ENCODE data around the gene DNAJC3.
"Not testable (repeated sequence)": the region's sequence is repeated elsewhere in the genome, so short reads cannot be mapped to it uniquely, and the experiment has no call there.

Gene DNAJC3

GRCh38 chr13:95676105-95676761, 706 bp upstream of the DNAJC3 start:
- no peak for DNase-seq (ENCODE audit: low spot score)

DNA sequence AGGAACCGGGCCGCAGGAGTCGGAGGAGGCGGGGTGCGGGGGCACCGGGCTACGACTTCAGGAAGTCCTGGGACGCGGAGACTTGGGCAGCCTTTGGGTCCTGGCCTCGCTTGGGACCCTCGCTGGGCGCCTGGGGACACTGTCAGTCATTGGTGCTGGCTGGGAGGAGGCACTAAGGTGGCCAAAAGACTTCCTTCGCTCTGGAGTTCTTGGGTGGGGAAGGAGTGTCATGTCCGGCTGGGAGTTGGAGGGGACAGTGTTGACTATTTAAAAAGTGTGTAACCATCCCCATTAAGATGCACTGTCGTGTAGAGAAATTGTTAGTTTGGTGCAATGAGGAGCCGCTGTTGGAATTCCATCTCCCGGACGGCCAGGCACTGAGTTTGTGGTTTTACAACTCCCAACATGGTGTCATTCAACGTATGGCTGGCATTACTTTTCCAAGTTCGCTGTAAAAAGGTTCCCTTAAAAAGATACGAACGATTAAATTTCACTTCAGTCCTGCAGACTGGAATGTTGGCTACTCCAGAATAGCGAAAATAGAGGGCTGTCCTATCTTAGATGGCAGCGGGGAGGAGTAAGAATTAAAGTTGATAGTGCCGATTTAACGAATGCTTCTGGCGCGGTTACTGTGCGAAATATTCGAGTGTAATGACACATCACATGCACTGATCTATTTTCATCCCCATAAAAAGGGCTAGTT, 776 bp downstream of the DNAJC3 start:
- no peak for DNase-seq (ENCODE audit: low spot score)

- DNase-seq (ENCODE audit: low spot score), result no peak
Observed at GRCh38 chr13:95678967-95679366, 2.0 kb downstream of the DNAJC3 start.

- no peak for DNase-seq (ENCODE audit: low spot score)
Observed at GRCh38 chr13:95679722-95680121, 2.8 kb downstream of the DNAJC3 start.

- DNase-seq (ENCODE audit: low spot score), result no peak
Observed at GRCh38 chr13:95684418-95684817, 7.5 kb downstream of the DNAJC3 start.

DNA sequence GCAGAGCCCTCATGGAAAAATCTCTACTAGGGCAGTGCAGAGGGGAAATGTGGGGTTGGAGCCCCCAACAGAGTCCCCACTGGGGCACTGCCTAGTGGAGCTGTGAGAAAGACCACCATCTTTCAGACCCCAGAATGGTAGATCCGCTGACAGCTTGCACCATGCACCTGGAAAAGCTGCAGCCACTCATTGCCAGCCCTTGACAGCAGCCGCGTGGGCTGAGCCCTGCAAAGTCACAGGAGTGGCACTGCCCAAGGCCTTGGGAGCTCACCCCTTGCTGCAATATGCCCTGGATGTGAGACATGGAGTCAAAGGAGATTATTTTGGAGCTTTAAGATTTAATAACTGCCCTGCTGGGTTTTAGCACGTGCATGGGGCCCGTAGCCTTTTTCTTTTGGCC, 8.0 kb downstream of the DNAJC3 start:
- DNase-seq (ENCODE audit: low spot score), result not testable (repeated sequence)

DNA sequence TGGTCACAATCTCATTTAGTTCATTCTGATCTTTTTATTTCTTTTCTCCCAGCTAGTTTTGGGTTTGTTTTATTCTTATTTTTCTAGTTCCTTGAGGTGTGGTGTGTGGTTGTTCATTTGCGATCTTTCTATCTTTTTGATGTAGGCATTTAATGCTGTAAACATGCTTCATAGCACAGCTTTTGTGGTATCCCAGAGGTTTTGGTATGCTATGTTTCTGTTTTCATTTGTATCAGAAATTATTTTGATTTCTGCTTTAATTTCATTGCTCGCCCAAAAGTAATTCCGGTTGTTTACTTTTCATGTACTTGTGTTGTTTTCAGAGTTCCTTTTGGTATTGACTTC, 12.6 kb downstream of the DNAJC3 start:
- DNase-seq (ENCODE audit: low spot score), result no peak

DNA sequence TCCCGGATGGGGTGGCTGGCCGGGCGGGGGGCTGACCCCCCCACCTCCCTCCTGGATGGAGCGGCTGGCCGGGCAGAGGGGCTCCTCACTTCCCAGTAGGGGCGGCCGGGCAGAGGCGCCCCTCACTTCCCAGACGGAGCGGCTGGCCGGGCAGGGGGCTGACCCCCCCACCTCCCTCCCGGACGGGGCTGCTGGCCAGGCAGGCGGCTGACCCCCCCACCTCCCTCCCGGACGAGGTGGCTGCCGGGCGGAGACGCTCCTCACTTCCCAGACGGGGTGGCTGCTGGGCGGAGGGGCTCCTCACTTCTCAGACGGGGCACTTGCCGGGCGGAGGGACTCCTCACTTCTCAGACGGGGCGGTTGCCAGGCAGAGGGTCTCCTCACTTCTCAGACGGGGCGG, 14.0 kb downstream of the DNAJC3 start:
- DNase-seq (ENCODE audit: low spot score), result not testable (repeated sequence)

- no peak for DNase-seq (ENCODE audit: low spot score)
Observed at GRCh38 chr13:95697052-95697680, 20.2 kb downstream of the DNAJC3 start.

DNA sequence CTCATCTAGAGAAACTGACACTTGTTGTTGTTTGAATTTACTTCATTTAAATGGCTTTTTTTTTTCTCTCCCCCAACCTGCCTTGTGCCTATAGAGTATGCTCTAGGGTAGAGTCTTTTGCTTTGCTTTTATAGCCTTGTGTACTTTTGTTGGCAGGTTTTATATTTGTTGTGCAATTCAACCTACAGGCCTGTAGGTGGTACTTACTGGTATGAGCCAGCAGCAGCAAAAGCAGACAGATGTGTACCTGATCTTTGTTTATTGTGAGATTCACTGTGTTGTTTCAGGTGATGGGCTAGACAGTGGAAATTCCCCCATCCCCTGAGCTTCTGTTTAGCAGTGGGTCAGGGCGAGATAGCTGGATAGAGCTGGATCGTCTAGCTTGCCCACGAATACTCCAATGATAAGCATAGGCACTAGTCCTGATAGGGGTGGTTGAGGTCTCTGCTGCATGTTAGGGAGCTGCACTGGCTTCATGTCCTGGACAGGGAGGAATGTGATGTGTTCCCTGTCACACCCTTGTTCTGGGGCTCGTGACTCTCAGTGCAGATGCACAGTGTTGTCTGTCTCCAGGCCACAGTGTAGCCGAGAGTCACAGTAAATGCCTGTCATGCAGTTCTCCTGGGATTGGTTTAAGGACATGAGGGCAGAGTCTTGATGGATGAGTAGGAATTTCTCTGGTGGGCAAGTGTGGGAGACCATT, 21.3 kb downstream of the DNAJC3 start:
- no peak for DNase-seq (ENCODE audit: low spot score)

DNA sequence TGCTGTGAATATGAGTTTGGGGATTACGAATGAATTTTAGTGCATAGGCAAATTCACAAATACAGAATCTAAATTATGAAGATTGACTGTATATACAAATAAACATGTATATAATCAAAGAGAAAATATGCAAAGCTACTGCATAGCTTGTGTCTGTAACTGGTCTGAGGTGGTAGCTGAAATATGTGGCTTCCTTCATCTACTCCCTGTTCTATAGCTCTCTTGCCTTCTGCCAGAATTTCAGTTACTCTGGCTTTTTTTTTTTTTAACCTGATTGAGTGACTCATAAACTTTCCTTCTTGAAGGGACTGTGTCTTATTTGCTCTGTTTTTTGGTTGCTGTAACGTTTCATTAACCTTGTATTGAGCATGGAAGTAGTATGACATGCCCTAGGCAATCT, 26.6 kb downstream of the DNAJC3 start:
- no peak for DNase-seq (ENCODE audit: low spot score)

DNA sequence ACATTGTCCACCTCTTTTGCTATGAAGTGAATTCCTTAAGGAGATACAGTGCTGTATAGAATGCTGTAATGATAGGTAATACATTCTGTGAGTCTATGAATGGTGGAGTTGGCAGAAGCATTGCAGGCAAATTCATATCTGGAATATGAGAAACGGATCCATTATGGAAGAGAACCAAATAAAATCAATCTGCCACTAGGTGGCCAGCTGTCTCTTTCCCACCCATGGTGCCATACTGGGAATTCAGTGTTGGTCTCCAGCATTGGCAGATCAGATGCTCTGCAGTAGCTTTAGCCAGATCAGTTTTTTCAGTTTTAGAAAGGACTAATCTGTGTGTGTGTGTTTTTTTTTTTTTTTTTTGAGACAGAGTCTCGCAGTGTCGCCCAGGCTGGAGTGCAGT, 27.6 kb downstream of the DNAJC3 start:
- DNase-seq (ENCODE audit: low spot score), result no peak

- DNase-seq (ENCODE audit: low spot score), result no peak
Observed at GRCh38 chr13:95706356-95706755, 29.4 kb downstream of the DNAJC3 start.

- DNase-seq (ENCODE audit: low spot score), result no peak
Observed at GRCh38 chr13:95707035-95707434, 30.1 kb downstream of the DNAJC3 start.

GRCh38 chr13:95707442-95708390, 30.8 kb downstream of the DNAJC3 start:
- no peak for DNase-seq (ENCODE audit: low spot score)

DNA sequence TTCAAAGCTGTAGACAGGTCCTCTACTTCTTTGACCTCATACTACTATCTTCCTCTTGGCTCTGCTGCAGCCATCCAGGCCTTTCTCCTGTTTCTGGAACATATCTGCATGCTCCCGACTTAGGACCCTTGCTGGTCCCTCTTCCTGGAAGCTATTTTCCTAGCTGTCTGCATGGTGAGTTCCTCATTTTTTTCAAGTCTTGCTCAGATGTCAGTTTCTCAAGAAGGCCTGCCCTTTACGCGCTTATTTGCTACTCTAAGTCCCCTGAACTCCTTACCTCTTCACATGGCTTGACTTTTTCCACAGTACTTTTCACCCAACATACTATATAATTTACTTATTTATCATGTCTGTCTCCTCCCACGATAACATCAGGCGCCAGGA, 31.4 kb downstream of the DNAJC3 start:
- DNase-seq (ENCODE audit: low spot score), result no peak

- DNase-seq (ENCODE audit: low spot score), result no peak
Observed at GRCh38 chr13:95708811-95709500, 32.0 kb downstream of the DNAJC3 start.

DNA sequence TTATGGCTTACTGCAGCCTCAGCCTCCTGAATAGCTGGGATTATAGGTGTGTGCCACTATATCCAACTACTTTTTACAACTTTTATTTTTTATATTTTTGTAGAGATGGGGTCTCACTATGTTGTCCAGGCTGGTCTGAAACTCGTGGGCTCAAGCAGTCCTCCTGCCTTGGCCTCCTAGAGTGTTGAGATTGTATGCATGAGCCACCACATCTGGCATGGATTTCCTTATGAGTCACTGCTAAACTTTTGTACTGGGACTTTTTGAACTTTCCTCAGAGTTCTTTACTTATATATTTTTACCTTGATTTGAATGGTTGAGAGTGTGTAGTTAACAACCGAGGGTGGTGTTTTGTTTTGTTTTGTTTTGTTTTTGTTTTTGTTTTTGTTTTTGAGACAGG, 33.4 kb downstream of the DNAJC3 start:
- no peak for DNase-seq (ENCODE audit: low spot score)

- DNase-seq (ENCODE audit: low spot score), result not testable (repeated sequence)
Observed at GRCh38 chr13:95712846-95713245, 35.9 kb downstream of the DNAJC3 start.

DNA sequence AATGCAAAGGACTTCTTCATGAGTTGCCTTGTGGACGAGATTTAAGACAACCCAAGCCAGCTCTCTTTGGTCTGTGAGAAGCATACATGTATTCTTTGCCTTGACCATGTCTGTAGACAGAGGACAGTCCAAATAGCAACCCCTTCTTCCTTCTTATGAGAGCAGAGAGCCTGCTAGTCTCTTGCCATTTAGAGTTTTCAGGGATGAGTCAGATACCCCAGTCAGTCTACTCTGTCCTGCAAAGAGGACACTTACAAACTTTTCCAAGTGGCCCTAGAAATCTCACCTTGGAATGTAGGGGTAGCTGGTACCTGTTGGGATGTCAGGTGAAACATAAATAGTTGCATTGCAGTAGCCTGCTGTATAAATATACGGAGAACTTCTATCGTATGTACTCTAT, 36.7 kb downstream of the DNAJC3 start:
- no peak for DNase-seq (ENCODE audit: low spot score)

- DNase-seq (ENCODE audit: low spot score), result no peak
Observed at GRCh38 chr13:95714142-95714832, 37.3 kb downstream of the DNAJC3 start.
